ENCODE measurements around the gene LYST. TPM values are rescaled to one million over a fixed set of nuclear protein-coding genes. Genes with fewer than 3 reads are reported as not detected.

The LYST gene
- total and polyA plus RNA-seq, 2 of the 8 experiments (the other 6 are each of a cell fraction or from before 2014, with no cell fraction given), result 0.29 to 0.58 TPM

- FAIRE-seq, result no peak
- Histone ChIP-seq H4K8ac (ENCODE audit: extremely low read depth, insufficient read depth, low read length) (no peak overlapping the region), H2AK5ac (ENCODE audit: low read depth, low read length) (no peak overlapping the region), H3K9ac (replicated peaks in 1 of 4; ENCODE audit: extremely low read depth in 1 of 4, low read depth in 3 of 4, low read length in 3 of 4) (no peak overlapping the region), H3K18ac (ENCODE audit: extremely low read depth, low read length) (no peak overlapping the region), H4K20me1 (replicated peaks in 1 of 2; ENCODE audit: control insufficient read depth in 1 of 2, insufficient read depth in 2 of 2, low read length in 2 of 2) (no peaks in the 10 kb centered on the region), H2BK15ac (ENCODE audit: low read length) (no peak overlapping the region), H3K56ac (replicated peaks; ENCODE audit: insufficient read length, low read depth, low read length) (no peak overlapping the region), H2BK120ac (replicated peaks; ENCODE audit: low read depth, low read length) (no peak overlapping the region), H3K23ac (ENCODE audit: insufficient read length) (no peak overlapping the region), H3K4me3 (ENCODE audit: extremely low read depth in 1 of 4, insufficient read depth in 2 of 4, low read depth in 3 of 4, low read length in 4 of 4) (no peak overlapping the region), H3K79me2 (ENCODE audit: control insufficient read depth in 1 of 2, insufficient read depth in 2 of 2, low read length in 2 of 2) (no peaks in the 10 kb centered on the region), H2BK5ac (ENCODE audit: low read depth, low read length) (no peak overlapping the region), H2BK12ac (ENCODE audit: low read depth, low read length) (no peak overlapping the region), H3K36me3 (ENCODE audit: control insufficient read depth in 2 of 4, insufficient read depth in 4 of 4, low read length in 3 of 4) (no peaks in the 10 kb centered on the region), H3K27me3 (replicated peaks in 1 of 4; ENCODE audit: control insufficient read depth in 3 of 4, extremely low read depth in 1 of 4, insufficient read depth in 3 of 4, low read length in 3 of 4) (no peaks in the 10 kb centered on the region), H2AFZ (ENCODE audit: low read length) (no peak overlapping the region), H3K23me2 (ENCODE audit: low read depth, low read length) (no peaks in the 10 kb centered on the region; the same call in 1 of the 2 replicates), H3K79me1 (ENCODE audit: low read depth, low read length) (no peaks in the 10 kb centered on the region), H3K4me1 (replicated peaks in 1 of 4; ENCODE audit: control insufficient read depth in 3 of 4, insufficient read depth in 4 of 4, low read length in 3 of 4) (peaks cover 0 to 3% (median 1%) of the 10 kb centered on the region in 4 experiments; a peak in 3 of 7 replicates), H3K9me3 (ENCODE audit: insufficient read depth in 2 of 2, low read depth in 1 of 2, low read length in 1 of 2) (no peaks in the 10 kb centered on the region), H4K91ac (replicated peaks; ENCODE audit: insufficient read length, low read length) (no peak overlapping the region), H3K14ac (ENCODE audit: insufficient read length) (no peak overlapping the region), H3K27ac (ENCODE audit: low read depth, low read length) (no peak overlapping the region), H3K4me2 (ENCODE audit: insufficient read depth in 1 of 2, low read depth in 2 of 2, low read length in 2 of 2) (peak overlapping the region in 1 of 2 experiments; percentile 26; a peak in 1 of 4 replicates), H3K4ac (replicated peaks; ENCODE audit: insufficient read length, low read depth, low read length) (no peak overlapping the region), H4K5ac (ENCODE audit: insufficient read length, low read depth, low read length) (no peak overlapping the region), H2BK20ac (ENCODE audit: low read length) (no peak overlapping the region)
- ChIA-PET POLR2A (ENCODE audit: partially characterized antibody) (interaction anchor here (1.2 to 1.3 kb wide), 2 partner anchors 10 to 61 kb away, joined by 3 to 4 read pairs; no protein-coding TSS in a partner anchor), CTCF (ENCODE audit: partially characterized antibody) (interaction anchor here (1.4 to 1.6 kb wide), 2 partner anchors 10 to 127 kb away, joined by 3 to 4 read pairs; no protein-coding TSS in a partner anchor)
- peak in 1 of 2 experiments; percentile 53 for DNase-seq (ENCODE audit: low read depth in 1 of 2, low spot score in 2 of 2)
- 48% methylated on average over 8 of the region's 8 CpGs; no CpG with 5 or more reads in 1 of the 2 experiments for WGBS, 2 experiments (ENCODE audit: extremely low coverage in 1 of 2, insufficient coverage in 1 of 2, insufficient read length in 1 of 2, insufficient replicate concordance in 2 of 2, low coverage in 1 of 2, low lambda C conversion rate in 2 of 2, missing lambda C conversion rate in 1 of 2)
- peak; percentile 72 for TF ChIP-seq JUND (IDR thresholded peaks at IDR 0.05; ENCODE audit: low read length)
- peak; percentile 84; the same call in 1 of the 2 replicates for TF ChIP-seq ATF2 (IDR thresholded peaks at IDR 0.05; ENCODE audit: low read length)
- TF ChIP-seq BRCA1 (IDR thresholded peaks at IDR 0.05; ENCODE audit: low read depth, low read length), result no peak
Measured at GRCh38 chr1:235910357-235911299, 43.9 kb upstream of the LYST start.

Data from H1 (cell line).